ENCODE measurements around the gene ITGB6. TPM values are rescaled to one million over a fixed set of nuclear protein-coding genes. Genes with fewer than 3 reads are reported as not detected.

The ITGB6 gene
- total RNA-seq, 4 donors from 2014 or later = 1.8 to 7.5 (median 6.6) TPM

DNA sequence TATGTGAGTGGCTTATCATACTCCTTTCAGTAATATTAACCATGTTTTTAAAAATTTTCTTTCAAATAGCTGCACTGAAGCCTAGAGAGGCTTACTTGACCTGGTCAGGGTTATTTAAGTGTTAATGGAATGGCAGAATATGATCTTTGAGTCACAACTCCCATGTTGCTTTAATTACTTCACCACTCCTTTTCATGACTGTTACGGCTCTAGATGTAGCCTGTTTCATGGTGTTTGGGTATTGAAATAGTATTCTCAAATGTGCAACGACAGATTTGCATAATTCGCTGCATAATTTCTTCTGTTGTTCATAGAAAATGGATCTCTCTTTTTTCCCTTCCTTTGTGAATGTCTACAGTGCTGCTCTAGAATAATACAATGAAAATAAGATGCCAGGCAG lies 86.1 kb downstream of the ITGB6 start:
- intact Hi-C loops (cut with DNase I; ENCODE audit: low total_unique reads) = no loop called here
- DNase-seq (ENCODE audit: low spot score in 2 of 2) = no peak
- no peak overlapping the region for H3K4me3 ChIP-seq (ENCODE audit: low read depth, poor library complexity, severe bottlenecking)
- TF ChIP-seq POLR2A (IDR thresholded peaks at IDR 0.05) (no peak), CTCF (IDR thresholded peaks at IDR 0.05) (no peak)
- WGBS, 2 donors = 55 to 61% methylated on average over 3 of the region's 3 CpGs

DNA sequence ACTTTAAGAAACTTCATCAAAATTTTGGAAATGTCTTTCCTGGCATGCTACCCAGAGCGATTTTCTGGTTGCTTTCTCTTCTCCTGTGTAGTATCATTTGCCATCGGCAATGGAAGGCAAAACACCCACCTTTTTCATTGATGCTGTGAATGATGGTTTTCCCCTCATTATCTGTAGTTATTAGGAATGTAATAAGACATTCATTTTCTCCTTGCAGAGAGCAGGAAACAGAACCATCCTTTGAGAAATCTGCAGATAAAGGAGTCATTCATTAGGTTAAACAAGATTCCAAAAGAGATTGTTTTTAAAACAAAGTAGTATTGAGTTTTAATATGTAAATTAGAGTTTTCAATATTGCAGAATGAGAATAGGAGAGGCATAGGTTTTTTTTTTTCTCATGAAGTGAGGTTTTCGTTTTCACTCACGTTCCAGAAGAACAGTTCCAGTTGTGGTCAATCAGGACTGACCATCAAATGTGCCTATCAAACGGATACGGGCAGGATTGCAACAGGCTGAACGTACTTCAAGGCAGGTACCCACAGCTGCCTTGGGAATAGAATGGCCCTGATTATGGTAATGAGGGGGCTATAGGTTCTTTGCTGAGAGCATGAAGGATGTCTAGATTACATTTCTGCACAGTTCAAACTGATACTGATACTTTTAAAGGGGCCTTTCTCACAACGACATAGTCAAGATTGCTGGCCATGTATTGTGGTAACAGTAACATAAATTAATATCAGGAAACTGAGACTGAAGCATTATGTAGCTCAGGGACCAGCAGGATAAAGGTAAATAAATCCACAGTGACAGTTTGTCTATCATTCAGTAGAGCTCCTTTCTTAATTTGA lies 87.9 kb downstream of the ITGB6 start:
- no peak for DNase-seq (ENCODE audit: low spot score in 2 of 2)
- intact Hi-C loops (cut with DNase I; ENCODE audit: low total_unique reads) = no loop called here
- H3K4me3 ChIP-seq (ENCODE audit: low read depth, poor library complexity, severe bottlenecking) = no peak overlapping the region
- WGBS, 2 donors = 72 to 75% methylated on average over 8 of the region's 8 CpGs
- TF ChIP-seq CTCF (IDR thresholded peaks at IDR 0.05) = no peak
- no peak for TF ChIP-seq POLR2A (IDR thresholded peaks at IDR 0.05)

DNA sequence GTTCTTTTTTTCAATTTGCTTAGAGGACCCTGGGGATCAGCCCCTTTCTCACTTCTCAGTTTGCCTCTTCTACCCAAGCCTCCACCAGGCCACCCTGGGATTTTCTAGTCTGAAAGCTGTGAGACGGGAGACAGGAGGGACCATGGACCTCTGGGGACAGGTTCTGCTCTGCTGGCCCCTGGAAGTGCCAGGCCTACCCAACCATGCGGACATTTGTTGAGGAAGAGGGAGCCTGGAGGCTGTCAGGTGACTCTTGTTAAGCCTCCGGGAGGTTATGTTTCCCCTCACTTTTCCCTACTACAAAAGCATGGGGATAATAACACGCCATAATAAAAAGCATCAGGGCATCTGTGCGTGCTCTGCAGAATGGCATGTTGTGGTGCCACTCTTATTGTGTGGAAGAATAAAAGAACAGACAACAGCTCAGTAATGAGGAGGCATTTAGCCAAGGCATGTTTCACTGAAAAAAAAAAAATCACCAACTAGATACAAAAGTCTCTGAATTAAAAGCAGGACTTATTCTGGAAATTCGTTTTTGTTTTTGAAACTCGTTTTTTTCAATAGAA lies 89.3 kb downstream of the ITGB6 start:
- 77 to 80% methylated on average over 7 of the region's 7 CpGs for WGBS, 2 donors
- intact Hi-C loops (cut with DNase I; ENCODE audit: low total_unique reads) = no loop called here
- DNase-seq (ENCODE audit: low spot score in 2 of 2) = no peak
- TF ChIP-seq POLR2A (IDR thresholded peaks at IDR 0.05) (no peak), CTCF (IDR thresholded peaks at IDR 0.05) (no peak)
- no peak overlapping the region for H3K4me3 ChIP-seq (ENCODE audit: low read depth, poor library complexity, severe bottlenecking)

DNA sequence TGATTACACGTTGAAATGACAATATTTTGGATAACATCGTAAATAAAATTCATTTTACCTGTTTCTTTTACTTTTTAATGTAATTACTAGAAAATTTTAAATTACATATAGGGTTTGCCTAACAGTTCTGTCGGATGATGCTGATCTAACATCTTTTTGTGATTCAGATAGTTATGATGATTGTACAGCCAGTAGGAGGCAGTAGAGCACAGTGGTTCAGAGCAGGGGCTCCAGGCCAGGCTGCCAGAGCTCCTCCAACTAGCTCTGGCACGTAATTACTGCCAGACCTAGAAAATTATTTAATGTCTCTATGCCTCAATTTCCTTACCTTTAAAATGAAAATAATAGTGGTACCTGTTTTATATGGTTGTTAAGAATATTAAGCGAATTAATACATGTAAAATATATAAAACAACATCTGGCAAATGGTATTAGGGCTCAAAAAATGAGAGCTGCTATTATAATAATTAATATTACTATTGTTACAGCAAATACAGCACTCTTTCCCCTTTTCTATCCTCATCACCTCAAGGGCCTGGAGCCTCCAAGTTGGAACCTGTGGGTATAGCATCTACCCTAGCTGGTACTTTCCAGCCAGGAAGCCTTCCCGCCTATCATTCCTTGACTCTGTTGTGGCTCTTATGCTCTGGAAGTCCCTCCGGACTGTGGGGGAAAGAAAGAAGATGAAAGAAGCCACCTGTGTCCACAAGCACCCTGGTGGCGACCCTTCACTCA lies 90.0 kb downstream of the ITGB6 start:
- intact Hi-C loops (cut with DNase I; ENCODE audit: low total_unique reads) = loop anchor here (10.0 kb wide), 1 partner anchor 875 kb away; no protein-coding TSS in a partner anchor
- WGBS, 2 donors = 41 to 47% methylated on average over 8 of the region's 8 CpGs
- DNase-seq (ENCODE audit: low spot score in 2 of 2) = no peak
- H3K4me3 ChIP-seq (ENCODE audit: low read depth, poor library complexity, severe bottlenecking) = no peak overlapping the region
- TF ChIP-seq CTCF (IDR thresholded peaks at IDR 0.05) (no peak), POLR2A (IDR thresholded peaks at IDR 0.05) (no peak)

DNA sequence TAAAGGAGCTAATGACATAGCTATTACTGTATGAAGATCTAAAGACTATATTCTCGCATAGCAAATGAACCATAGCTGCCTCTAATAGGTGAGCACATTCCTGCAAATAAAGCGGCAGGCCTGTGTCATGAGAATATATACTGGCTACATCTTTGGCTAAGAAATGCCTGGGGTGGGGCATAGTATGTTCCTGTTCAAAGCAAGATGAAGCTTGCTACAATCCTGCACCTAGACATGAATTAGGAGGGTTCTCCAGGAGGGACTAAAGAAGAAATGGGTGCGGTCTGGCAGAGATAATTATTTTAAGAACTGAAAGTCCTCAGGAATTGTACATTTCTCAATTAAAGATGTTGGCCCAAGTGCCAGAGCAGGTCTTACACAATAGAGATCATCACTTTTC lies 90.8 kb downstream of the ITGB6 start:
- intact Hi-C loops (cut with DNase I; ENCODE audit: low total_unique reads) = loop anchor here (10.0 kb wide), 1 partner anchor 876 kb away; no protein-coding TSS in a partner anchor
- H3K4me3 ChIP-seq (ENCODE audit: low read depth, poor library complexity, severe bottlenecking) = no peak overlapping the region
- 57 to 62% methylated on average over 3 of the region's 3 CpGs for WGBS, 2 donors
- no peak for TF ChIP-seq CTCF (IDR thresholded peaks at IDR 0.05)
- TF ChIP-seq POLR2A (IDR thresholded peaks at IDR 0.05) = no peak
- peak in 1 of 2 donors; percentile 65 for DNase-seq (ENCODE audit: low spot score in 2 of 2)
